ENCODE results near the gene PRRT1.

DNA sequence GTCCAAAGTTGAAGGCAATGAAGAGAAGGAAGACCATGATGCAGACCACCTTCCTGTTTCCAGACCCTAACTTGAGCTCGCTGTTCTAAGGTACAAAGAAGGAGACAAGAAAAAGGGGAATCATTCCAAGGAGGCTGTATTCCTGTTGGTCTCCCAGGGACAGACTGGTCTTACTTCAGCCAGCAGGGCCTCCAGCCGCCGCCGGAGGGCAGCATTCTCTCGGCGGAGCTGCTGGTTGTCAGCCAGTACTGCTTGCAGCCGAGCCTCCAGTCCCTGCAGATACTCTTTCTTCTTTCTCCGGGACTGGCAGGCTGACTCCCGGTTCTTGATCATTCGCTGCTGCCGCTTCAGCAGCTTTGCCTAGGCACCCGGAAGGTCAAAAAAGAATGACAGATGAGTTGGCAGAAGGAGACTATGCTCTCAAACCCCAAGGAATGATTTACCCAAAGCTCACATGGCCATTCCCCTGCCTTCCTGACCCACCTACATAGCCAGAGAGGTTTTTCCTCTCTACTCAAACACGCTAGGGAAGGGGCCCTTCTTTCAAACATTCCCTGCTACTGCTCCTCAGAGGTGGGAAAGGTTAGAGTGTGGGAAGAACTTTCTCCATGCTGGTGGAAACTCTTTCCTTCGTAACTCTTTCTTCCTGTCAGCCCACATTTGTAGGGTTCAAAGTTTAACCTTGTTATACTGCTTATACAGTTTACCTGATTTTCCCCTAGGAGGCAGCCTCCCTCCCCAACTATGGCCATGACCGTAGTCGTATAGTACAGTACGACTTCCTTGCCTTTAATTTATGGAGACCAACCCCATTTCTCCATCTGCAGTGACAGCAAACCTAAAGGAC, 32.7 kb downstream of the PRRT1 start:
- peak; percentile 98 for TF ChIP-seq CTCF (conservative IDR thresholded peaks at IDR 0.05; ENCODE audit: low read depth, low read length)
- TF ChIP-seq POLR2A (IDR thresholded peaks at IDR 0.05; ENCODE audit: low read depth, low read length): peak; percentile 57; the same call in 1 of the 2 replicates
- no peak for TF ChIP-seq CEBPB (IDR thresholded peaks at IDR 0.05; ENCODE audit: low read depth, low read length)
- TF ChIP-seq MXI1 (IDR thresholded peaks at IDR 0.05; ENCODE audit: borderline replicate concordance, low read depth, low read length): no peak
- TF ChIP-seq NFE2L2 (IDR thresholded peaks at IDR 0.05; ENCODE audit: low read depth, low read length): no peak
- TF ChIP-seq BHLHE40 (IDR thresholded peaks at IDR 0.05; ENCODE audit: low read depth, low read length): peak; percentile 3; the same call in 1 of the 2 replicates
- no peak for TF ChIP-seq RFX5 (IDR thresholded peaks at IDR 0.05; ENCODE audit: low read depth, low read length)
- no peak for TF ChIP-seq MAFK (IDR thresholded peaks at IDR 0.05; ENCODE audit: low read depth, low read length)
- TF ChIP-seq SMC3 (IDR thresholded peaks at IDR 0.05; ENCODE audit: low read depth, low read length): peak; percentile 94

Data from IMR-90 (cell line).